ENCODE measurements around the gene CBX8. TPM values are rescaled to one million over a fixed set of nuclear protein-coding genes. Genes with fewer than 3 reads are reported as not detected.

The CBX8 gene
- total and polyA plus RNA-seq, 2 of the 13 experiments (the other 11 are each of a cell fraction or from before 2014, with no cell fraction given), result 0.34 to 12.6 TPM

DNA sequence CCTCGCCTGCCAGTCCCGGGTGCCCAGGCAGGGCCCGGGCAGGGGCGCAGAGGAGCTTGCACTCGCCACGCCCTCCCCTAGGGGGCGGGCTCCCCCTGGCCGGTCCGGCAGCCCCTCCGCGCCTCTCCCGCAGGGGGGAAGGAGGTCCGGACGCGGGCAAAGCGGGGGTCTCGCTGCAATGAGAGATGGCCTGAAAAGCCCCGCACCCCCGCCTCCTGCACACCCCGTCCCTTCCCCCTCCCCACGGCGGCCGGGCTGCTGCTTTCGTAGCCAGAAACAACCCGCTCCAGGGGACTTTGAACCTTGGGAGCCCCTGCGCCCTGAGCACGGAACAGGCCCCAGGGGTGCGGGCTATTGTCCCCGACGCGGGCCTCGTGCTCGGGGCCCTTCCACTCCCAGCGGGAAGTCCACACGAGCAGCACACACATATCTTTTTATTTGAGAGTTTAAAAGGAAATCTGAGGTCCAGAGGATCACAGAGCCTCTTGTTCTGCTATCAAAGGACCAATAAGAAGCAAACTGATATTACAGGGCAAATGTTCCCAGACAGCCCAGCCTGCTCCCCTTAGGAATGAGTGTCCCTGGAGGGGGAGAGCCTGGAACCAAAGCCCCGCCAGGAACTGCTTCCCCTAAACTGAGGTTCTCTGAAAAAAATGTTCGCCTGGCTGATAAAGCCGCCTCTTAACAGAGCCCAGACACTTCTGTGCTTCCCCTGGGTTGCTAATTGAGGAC is 48.2 kb upstream of the CBX8 start (continued):
- no peak for TF ChIP-seq ZNF496 (CRISPR knock-in tag; IDR thresholded peaks at IDR 0.05; ENCODE audit: insufficient replicate concordance)
- TF ChIP-seq HMG20B (CRISPR knock-in tag; conservative IDR thresholded peaks at IDR 0.05), result 0 out of 2 replicates have a peak, but pooled peaks have one; percentile 32
- TF ChIP-seq, protein P1, sequence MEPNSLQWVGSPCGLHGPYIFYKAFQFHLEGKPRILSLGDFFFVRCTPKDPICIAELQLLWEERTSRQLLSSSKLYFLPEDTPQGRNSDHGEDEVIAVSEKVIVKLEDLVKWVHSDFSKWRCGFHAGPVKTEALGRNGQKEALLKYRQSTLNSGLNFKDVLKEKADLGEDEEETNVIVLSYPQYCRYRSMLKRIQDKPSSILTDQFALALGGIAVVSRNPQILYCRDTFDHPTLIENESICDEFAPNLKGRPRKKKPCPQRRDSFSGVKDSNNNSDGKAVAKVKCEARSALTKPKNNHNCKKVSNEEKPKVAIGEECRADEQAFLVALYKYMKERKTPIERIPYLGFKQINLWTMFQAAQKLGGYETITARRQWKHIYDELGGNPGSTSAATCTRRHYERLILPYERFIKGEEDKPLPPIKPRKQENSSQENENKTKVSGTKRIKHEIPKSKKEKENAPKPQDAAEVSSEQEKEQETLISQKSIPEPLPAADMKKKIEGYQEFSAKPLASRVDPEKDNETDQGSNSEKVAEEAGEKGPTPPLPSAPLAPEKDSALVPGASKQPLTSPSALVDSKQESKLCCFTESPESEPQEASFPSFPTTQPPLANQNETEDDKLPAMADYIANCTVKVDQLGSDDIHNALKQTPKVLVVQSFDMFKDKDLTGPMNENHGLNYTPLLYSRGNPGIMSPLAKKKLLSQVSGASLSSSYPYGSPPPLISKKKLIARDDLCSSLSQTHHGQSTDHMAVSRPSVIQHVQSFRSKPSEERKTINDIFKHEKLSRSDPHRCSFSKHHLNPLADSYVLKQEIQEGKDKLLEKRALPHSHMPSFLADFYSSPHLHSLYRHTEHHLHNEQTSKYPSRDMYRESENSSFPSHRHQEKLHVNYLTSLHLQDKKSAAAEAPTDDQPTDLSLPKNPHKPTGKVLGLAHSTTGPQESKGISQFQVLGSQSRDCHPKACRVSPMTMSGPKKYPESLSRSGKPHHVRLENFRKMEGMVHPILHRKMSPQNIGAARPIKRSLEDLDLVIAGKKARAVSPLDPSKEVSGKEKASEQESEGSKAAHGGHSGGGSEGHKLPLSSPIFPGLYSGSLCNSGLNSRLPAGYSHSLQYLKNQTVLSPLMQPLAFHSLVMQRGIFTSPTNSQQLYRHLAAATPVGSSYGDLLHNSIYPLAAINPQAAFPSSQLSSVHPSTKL (CRISPR knock-in tag; IDR thresholded peaks at IDR 0.05), result peak; percentile 41; the same call in 1 of the 2 replicates
- no peak for TF ChIP-seq MXI1 (IDR thresholded peaks at IDR 0.05; ENCODE audit: borderline replicate concordance, low read depth, low read length)
- TF ChIP-seq SMARCE1 (IDR thresholded peaks at IDR 0.05; ENCODE audit: borderline replicate concordance), result no peak
- TF ChIP-seq SP140L (CRISPR knock-in tag; IDR thresholded peaks at IDR 0.05; ENCODE audit: borderline replicate concordance), result no peak
- TF ChIP-seq ZMYM4 (CRISPR knock-in tag; IDR thresholded peaks at IDR 0.05), result peak; percentile 81
- no peak; the same call in 1 of the 2 replicates for TF ChIP-seq CHD2 (IDR thresholded peaks at IDR 0.05; ENCODE audit: low read depth, low read length)
- TF ChIP-seq RARG (CRISPR knock-in tag; IDR thresholded peaks at IDR 0.05; ENCODE audit: low read depth), result no peak
- peak; percentile 92; the same call in 1 of the 2 replicates for TF ChIP-seq ZNF709 (CRISPR knock-in tag; IDR thresholded peaks at IDR 0.05)
- TF ChIP-seq RFX5 (IDR thresholded peaks at IDR 0.05; ENCODE audit: low read depth, low read length), result no peak
- no peak for TF ChIP-seq MTA3 (CRISPR knock-in tag; IDR thresholded peaks at IDR 0.05)
- TF ChIP-seq ATRX (CRISPR knock-in tag; IDR thresholded peaks at IDR 0.05; ENCODE audit: borderline replicate concordance), result no peak
- TF ChIP-seq FOSL1 (CRISPR knock-in tag; IDR thresholded peaks at IDR 0.05; ENCODE audit: borderline replicate concordance), result no peak
- TF ChIP-seq ZNF296 (CRISPR knock-in tag; conservative IDR thresholded peaks at IDR 0.05), result no peak
- TF ChIP-seq HOXA9 (CRISPR knock-in tag; IDR thresholded peaks at IDR 0.05; ENCODE audit: borderline replicate concordance), result no peak; the same call in 1 of the 2 replicates
- TF ChIP-seq ZFP82 (CRISPR knock-in tag; IDR thresholded peaks at IDR 0.05; ENCODE audit: borderline replicate concordance), result no peak; the same call in 1 of the 2 replicates
- no peak for TF ChIP-seq NBN (conservative IDR thresholded peaks at IDR 0.05)
- TF ChIP-seq ELF1 (CRISPR knock-in tag; IDR thresholded peaks at IDR 0.05), result peak; percentile 64
- TF ChIP-seq, protein P2, sequence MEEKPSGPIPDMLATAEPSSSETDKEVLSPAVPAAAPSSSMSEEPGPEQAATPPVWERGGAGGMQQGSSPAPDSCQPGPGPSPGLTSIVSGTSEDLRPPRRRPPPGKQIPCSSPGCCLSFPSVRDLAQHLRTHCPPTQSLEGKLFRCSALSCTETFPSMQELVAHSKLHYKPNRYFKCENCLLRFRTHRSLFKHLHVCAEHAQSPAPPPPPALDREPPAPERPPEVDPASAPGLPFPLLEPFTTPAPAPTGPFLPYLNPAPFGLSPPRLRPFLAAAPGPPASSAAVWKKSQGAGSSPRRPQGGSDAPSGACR (CRISPR knock-in tag; IDR thresholded peaks at IDR 0.05), result peak; percentile 17; the same call in 1 of the 2 replicates
- TF ChIP-seq, protein P3, sequence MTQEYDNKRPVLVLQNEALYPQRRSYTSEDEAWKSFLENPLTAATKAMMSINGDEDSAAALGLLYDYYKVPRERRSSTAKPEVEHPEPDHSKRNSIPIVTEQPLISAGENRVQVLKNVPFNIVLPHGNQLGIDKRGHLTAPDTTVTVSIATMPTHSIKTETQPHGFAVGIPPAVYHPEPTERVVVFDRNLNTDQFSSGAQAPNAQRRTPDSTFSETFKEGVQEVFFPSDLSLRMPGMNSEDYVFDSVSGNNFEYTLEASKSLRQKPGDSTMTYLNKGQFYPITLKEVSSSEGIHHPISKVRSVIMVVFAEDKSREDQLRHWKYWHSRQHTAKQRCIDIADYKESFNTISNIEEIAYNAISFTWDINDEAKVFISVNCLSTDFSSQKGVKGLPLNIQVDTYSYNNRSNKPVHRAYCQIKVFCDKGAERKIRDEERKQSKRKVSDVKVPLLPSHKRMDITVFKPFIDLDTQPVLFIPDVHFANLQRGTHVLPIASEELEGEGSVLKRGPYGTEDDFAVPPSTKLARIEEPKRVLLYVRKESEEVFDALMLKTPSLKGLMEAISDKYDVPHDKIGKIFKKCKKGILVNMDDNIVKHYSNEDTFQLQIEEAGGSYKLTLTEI (CRISPR knock-in tag; conservative IDR thresholded peaks at IDR 0.05), result no peak
- TF ChIP-seq ZNF674 (CRISPR knock-in tag; IDR thresholded peaks at IDR 0.05; ENCODE audit: low read depth), result no peak
- 0 out of 2 replicates have a peak, but pooled peaks have one; percentile 44 for TF ChIP-seq ZNF333 (CRISPR knock-in tag; IDR thresholded peaks at IDR 0.05; ENCODE audit: borderline replicate concordance)
- no peak for TF ChIP-seq NFRKB (IDR thresholded peaks at IDR 0.05)

All from HepG2 (cell line).